Measurements from ENCODE around the gene SYNGR2.

GRCh38 chr17:78124081-78124835, 44.1 kb upstream of the SYNGR2 start:
- TF ChIP-seq REST (IDR thresholded peaks at IDR 0.05; ENCODE audit: unreplicated experiment) = no peak
- TF ChIP-seq EZH2phosphoT487 (IDR thresholded peaks at IDR 0.05; ENCODE audit: unreplicated experiment) = no peak
- TF ChIP-seq CTCF (conservative IDR thresholded peaks at IDR 0.05; ENCODE audit: low read depth in 2 of 2) = no peak
- TF ChIP-seq EZH2 (IDR thresholded peaks at IDR 0.05; ENCODE audit: low read depth, unreplicated experiment) = no peak
- TF ChIP-seq JUNB (IDR thresholded peaks at IDR 0.05; ENCODE audit: unreplicated experiment) = no peak
- no peak for TF ChIP-seq POLR2AphosphoS5 (IDR thresholded peaks at IDR 0.05; ENCODE audit: low read depth)
- no peak for TF ChIP-seq ZNF114 (CRISPR knock-in tag; IDR thresholded peaks at IDR 0.05)
- TF ChIP-seq CREB1 (CRISPR knock-in tag; IDR thresholded peaks at IDR 0.05; ENCODE audit: low read depth) = no peak
